CD4-positive, alpha-beta T cell (primary cell): Measurements from ENCODE around the gene UGT3A2. TPM values are rescaled to one million over a fixed set of nuclear protein-coding genes. Genes with fewer than 3 reads are reported as not detected.
A peak's percentile ranks its signal among the peaks of the same experiment; 100 is the strongest.

Source experiments
- ATAC-seq: fragments of 200-7000 bp; cut with Tn5 transposase; one replicate; pipeline ENCODE4 v1.10.0; 2022; ENCODE audit warnings: mild to moderate bottlenecking; ENCODE audit not compliant: poor library complexity
- CTCF ChIA-PET: fragments of 350-600 bp; sonication (Branson Sonifier 250); formaldehyde crosslinking; loops from one replicate; lab custom pipeline; 2021; ENCODE audit warnings: antibody characterized with exemption, inconsistent platforms; lab: Charles Lee
- POLR2A ChIA-PET: fragments of 350-600 bp; sonication (Branson Sonifier 250); formaldehyde crosslinking; loops from one replicate; lab custom pipeline; 2021; ENCODE audit warnings: antibody characterized with exemption, inconsistent platforms; lab: Charles Lee
- DNase-seq, 14 experiments: peaks; one replicate each; pipeline ENCODE4 v3.0.0-alpha.2; 2013 to 2020; ENCODE audit warnings: mixed read lengths in 2 of 14
- H3K27ac ChIP-seq, 2 donors: one replicate each; pipeline versions ENCODE4 v1.5.1 to v1.7.0; 2013; ENCODE audit warnings: low read length in 2 of 2, low read depth in 1 of 2, mild to moderate bottlenecking in 1 of 2
- H3K27me3 ChIP-seq, 2 experiments: 1 replicate in 1 of 2; 2 replicates in 1 of 2; pipeline versions ENCODE4 v1.6.1 to v1.7.0; 2013; ENCODE audit warnings: low read length in 2 of 2, control low read depth in 1 of 2, mild to moderate bottlenecking in 1 of 2, moderate library complexity in 1 of 2; ENCODE audit not compliant: insufficient read depth in 2 of 2, control insufficient read depth in 1 of 2
- H3K36me3 ChIP-seq: one replicate; pipeline ENCODE4 v1.6.1; 2013; ENCODE audit warnings: low read length, control low read depth; ENCODE audit not compliant: insufficient read depth
- H3K4me1 ChIP-seq: one replicate; pipeline ENCODE4 v1.6.1; 2013; ENCODE audit warnings: low read length, control low read depth; ENCODE audit not compliant: insufficient read depth
- H3K4me3 ChIP-seq: one replicate; pipeline ENCODE4 v1.5.1; 2013; ENCODE audit warnings: mild to moderate bottlenecking, low read length, moderate library complexity
- H3K9me3 ChIP-seq, 2 experiments: 1 replicate in 1 of 2; 2 replicates in 1 of 2; pipeline versions ENCODE4 v1.6.1 to v1.7.0; 2013; ENCODE audit warnings: low read length in 2 of 2, mild to moderate bottlenecking in 2 of 2, control low read depth in 1 of 2, moderate library complexity in 1 of 2; ENCODE audit not compliant: control insufficient read depth in 1 of 2, insufficient read depth in 1 of 2
- H3K27ac Mint-ChIP-seq: one replicate; pipeline ENCODE4 v1.8.0; 2020; ENCODE audit warnings: mixed read lengths
- H3K27me3 Mint-ChIP-seq: one replicate; pipeline ENCODE4 v1.8.0; 2021; ENCODE audit warnings: mixed read lengths
- H3K36me3 Mint-ChIP-seq: one replicate; pipeline ENCODE4 v1.8.0; 2021; ENCODE audit warnings: low read depth, mixed read lengths
- H3K4me1 Mint-ChIP-seq: one replicate; pipeline ENCODE4 v1.8.0; 2021; ENCODE audit warnings: low read depth, mixed read lengths
- H3K4me3 Mint-ChIP-seq: one replicate; pipeline ENCODE4 v1.8.0; 2020; ENCODE audit warnings: mild to moderate bottlenecking, mixed read lengths
- H3K9me3 Mint-ChIP-seq: one replicate; pipeline ENCODE4 v1.8.0; 2020; ENCODE audit warnings: mixed read lengths
- CTCF ChIP-seq: fragments of 200-600 bp; IDR thresholded peaks from one replicate; pipeline ENCODE4 v1.8.0; 2022; ENCODE audit warnings: antibody characterized with exemption, mild to moderate bottlenecking
- intact Hi-C, 2 experiments: fragments of 100-400 bp; cut with DNase I in 1 of 2; cut with micrococcal nuclease in 1 of 2; formaldehyde crosslinking; loops; one replicate each; pipeline versions ENCODE4 v1.15.1 to v1.9.0; 2023 to 2025; cut with DNase I, micrococcal nuclease
- total RNA-seq, 174 experiments: library from RNA in 2 of 174; stranded (reverse) in 2 of 174; gene quantifications; one replicate each; pipeline ENCODE4 v1.2.3 and lab custom pipeline; 2021 to 2026

Gene UGT3A2
- total RNA-seq, 2 experiments from 2014 or later = not detected

GRCh38 chr5:36073595-36074216, 7.0 kb upstream of the UGT3A2 start:
- POLR2A ChIA-PET = no interaction called here
- H3K36me3 ChIP-seq = no peaks in the 10 kb centered on the region
- CTCF ChIA-PET = interaction anchor here (0.6 kb wide), 1 partner anchor 341 kb away, joined by 3 read pairs; no protein-coding TSS in a partner anchor
- peaks cover 18% of the 10 kb centered on the region for H3K27me3 Mint-ChIP-seq
- no peaks in the 10 kb centered on the region for H3K27me3 ChIP-seq
- no peaks in the 10 kb centered on the region for H3K36me3 Mint-ChIP-seq
- H3K9me3 ChIP-seq = no peaks in the 10 kb centered on the region
- DNase-seq (peak in 2 of 14 experiments; percentile 24 to 31), ATAC-seq (no peak)
- no peak overlapping the region for H3K27ac Mint-ChIP-seq
- H3K4me1 ChIP-seq = peaks cover 15% of the 10 kb centered on the region
- no peaks in the 10 kb centered on the region for H3K4me1 Mint-ChIP-seq
- no peak overlapping the region for H3K4me3 Mint-ChIP-seq
- no peak for TF ChIP-seq CTCF
- H3K4me3 ChIP-seq = no peak overlapping the region
- no peaks in the 10 kb centered on the region for H3K9me3 Mint-ChIP-seq
- intact Hi-C loops = no loop called here
- H3K27ac ChIP-seq = no peak overlapping the region

GRCh38 chr5:36070687-36071571, 4.2 kb upstream of the UGT3A2 start:
- Histone ChIP-seq H3K27me3 (peaks cover 11 to 19% of the 10 kb centered on the region in 2 experiments), H3K4me3 (peak overlapping the region; percentile 39), H3K9me3 (no peaks in the 10 kb centered on the region), H3K36me3 (no peaks in the 10 kb centered on the region), H3K27ac (no peak overlapping the region), H3K4me1 (peaks cover 22% of the 10 kb centered on the region)
- H3K9me3 Mint-ChIP-seq = no peaks in the 10 kb centered on the region
- intact Hi-C loops = no loop called here
- no peaks in the 10 kb centered on the region for H3K36me3 Mint-ChIP-seq
- peaks cover 36% of the 10 kb centered on the region for H3K27me3 Mint-ChIP-seq
- DNase-seq (peak in 1 of 14 experiments; percentile 2), ATAC-seq (no peak)
- CTCF ChIA-PET = no interaction called here
- H3K4me3 Mint-ChIP-seq = no peak overlapping the region
- no peak overlapping the region for H3K27ac Mint-ChIP-seq
- TF ChIP-seq CTCF = no peak
- POLR2A ChIA-PET = no interaction called here
- no peaks in the 10 kb centered on the region for H3K4me1 Mint-ChIP-seq

- ATAC-seq (no peak), DNase-seq (no peak)
- H3K27me3 Mint-ChIP-seq = peaks cover 42% of the 10 kb centered on the region
- CTCF ChIA-PET = no interaction called here
- POLR2A ChIA-PET = no interaction called here
- no peaks in the 10 kb centered on the region for H3K36me3 Mint-ChIP-seq
- Histone ChIP-seq H3K4me3 (no peak overlapping the region), H3K36me3 (no peaks in the 10 kb centered on the region), H3K9me3 (no peaks in the 10 kb centered on the region), H3K4me1 (peaks cover 22% of the 10 kb centered on the region), H3K27me3 (peaks cover 20 to 21% of the 10 kb centered on the region in 2 experiments), H3K27ac (no peak overlapping the region)
- no peak overlapping the region for H3K27ac Mint-ChIP-seq
- intact Hi-C loops = no loop called here
- no peaks in the 10 kb centered on the region for H3K4me1 Mint-ChIP-seq
- no peak overlapping the region for H3K4me3 Mint-ChIP-seq
- TF ChIP-seq CTCF = no peak
- H3K9me3 Mint-ChIP-seq = no peaks in the 10 kb centered on the region
Observed at GRCh38 chr5:36068751-36069281, 2.1 kb upstream of the UGT3A2 start.
